DND-41 (cell line): ENCODE results near the gene GNL2.

Experiments
- CTCF ChIP-seq: IDR thresholded peaks from 2 replicates; pipeline ENCODE4 v1.5.1; 2012; ENCODE audit warnings: borderline replicate concordance, low read length, moderate library complexity, mild to moderate bottlenecking; ENCODE audit not compliant: poor library complexity, severe bottlenecking; ENCODE audit errors: extremely low read depth
- EZH2 ChIP-seq: IDR thresholded peaks from 3 replicates; pipeline ENCODE4 v1.6.1; 2012; ENCODE audit warnings: borderline replicate concordance, low read depth, mild to moderate bottlenecking, moderate library complexity, low read length, inconsistent platforms; ENCODE audit not compliant: severe bottlenecking

DNA sequence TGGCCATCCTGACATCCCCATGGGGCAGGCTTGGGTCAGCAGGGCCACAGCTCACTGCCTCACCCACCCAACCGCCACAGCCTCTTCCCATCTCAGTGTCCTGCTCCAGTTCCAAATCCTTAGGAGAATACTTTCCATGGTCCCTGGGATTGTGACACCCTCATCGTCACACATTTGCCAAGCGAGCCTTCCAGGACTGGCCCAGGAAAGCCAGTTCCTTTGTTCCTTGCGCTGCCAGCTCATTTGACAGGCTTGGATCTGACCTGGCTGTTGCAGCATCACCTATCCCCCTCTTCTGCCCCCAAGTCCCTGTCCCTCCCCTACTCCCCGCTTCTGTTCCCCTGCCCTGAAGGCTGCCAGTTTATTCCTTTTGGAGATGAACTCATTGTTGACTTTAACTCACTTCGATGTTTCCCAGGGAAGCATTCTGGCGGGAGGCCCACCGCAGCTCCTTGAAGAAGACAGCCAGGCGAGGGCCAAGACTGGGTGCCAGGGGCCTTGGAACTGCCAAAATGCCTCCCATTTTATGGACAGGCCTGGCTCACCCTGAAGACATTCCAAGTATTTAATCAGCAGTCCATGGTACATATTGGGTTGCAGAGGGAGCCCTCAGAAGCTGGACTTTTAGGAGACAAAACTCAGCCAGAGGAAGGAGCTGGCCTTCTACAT lies 10.2 kb upstream of the GNL2 start:
- TF ChIP-seq CTCF (no peak), EZH2 (no peak)
